Mesodermal cell (in vitro differentiated cells): ENCODE results near the gene PDZRN3.

Experiments used
- H3K27ac ChIP-seq: 2 replicates; pipeline ENCODE4 v1.7.0; 2013; ENCODE audit warnings: mild to moderate bottlenecking, low read depth, low read length, moderate library complexity; ENCODE audit not compliant: severe bottlenecking
- H3K36me3 ChIP-seq: 2 replicates; pipeline ENCODE4 v1.7.1; 2013; ENCODE audit warnings: mild to moderate bottlenecking, low read length, moderate library complexity; ENCODE audit not compliant: control insufficient read depth, insufficient read depth
- H3K4me1 ChIP-seq: one replicate; pipeline ENCODE4 v1.7.1; 2013; ENCODE audit warnings: mild to moderate bottlenecking, low read length; ENCODE audit not compliant: insufficient read depth, control insufficient read depth, poor library complexity, severe bottlenecking
- H3K4me3 ChIP-seq: 2 replicates; pipeline ENCODE4 v1.7.0; 2013; ENCODE audit warnings: low read length, control low read depth, mild to moderate bottlenecking; ENCODE audit not compliant: insufficient read depth, poor library complexity, severe bottlenecking; ENCODE audit errors: extremely low read depth
- H3K9me3 ChIP-seq: 2 replicates; pipeline ENCODE4 v1.7.1; 2013; ENCODE audit warnings: mild to moderate bottlenecking, low read length, moderate library complexity; ENCODE audit not compliant: control insufficient read depth
- WGBS, 2 experiments: methylation state at CpG; one replicate each; pipeline ENCODE4 v1.1.5; 2013; ENCODE audit warnings: missing lambda C conversion rate in 2 of 2; ENCODE audit not compliant: insufficient coverage in 2 of 2; 5-methylcytosine and 5-hydroxymethylcytosine counted together

PDZRN3 gene

DNA sequence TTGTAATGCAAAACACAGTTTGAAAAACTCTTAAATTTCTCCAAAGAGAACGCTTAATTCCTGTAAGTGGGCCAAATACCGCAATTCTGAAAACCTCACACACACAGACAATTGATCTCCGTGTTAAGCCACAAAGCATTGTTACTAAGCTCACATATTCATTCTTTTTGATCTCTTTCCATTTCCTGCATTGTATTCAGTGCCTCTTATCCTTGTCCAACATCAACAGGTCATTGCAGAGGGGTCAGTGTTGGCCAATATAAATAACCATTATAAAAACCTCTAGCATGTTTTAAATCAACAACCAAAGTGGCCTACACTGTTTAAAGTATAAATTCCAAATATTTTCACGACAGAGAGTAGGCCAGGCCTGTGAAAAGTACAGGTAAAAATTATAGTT lies 171.1 kb downstream of the PDZRN3 start:
- Histone ChIP-seq H3K4me3 (no peak overlapping the region), H3K4me1 (no peaks in the 10 kb centered on the region), H3K36me3 (no peaks in the 10 kb centered on the region), H3K9me3 (no peaks in the 10 kb centered on the region), H3K27ac (no peak overlapping the region)
- 93 to 94% methylated on average over 3 of the region's 4 CpGs for WGBS, 2 experiments

DNA sequence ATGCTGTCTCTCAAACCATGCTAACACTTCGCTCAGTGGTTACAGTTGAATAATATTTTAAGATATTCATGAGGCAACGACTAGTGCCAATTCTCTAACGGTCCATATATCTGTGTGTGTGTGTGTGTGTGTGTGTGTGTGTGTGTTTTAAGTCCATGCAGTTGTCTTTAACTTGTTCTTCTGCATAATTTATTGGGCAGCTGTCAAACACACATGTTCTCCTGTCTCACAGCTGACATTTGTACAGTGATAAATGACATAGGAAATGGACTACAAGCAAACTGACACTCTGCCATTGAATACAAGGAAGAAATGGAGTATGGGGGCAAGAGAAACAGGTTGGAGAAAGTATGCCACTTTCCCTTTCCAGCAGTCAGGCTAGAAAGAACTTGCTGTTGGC lies 172.0 kb downstream of the PDZRN3 start:
- H3K36me3 ChIP-seq = no peaks in the 10 kb centered on the region
- H3K27ac ChIP-seq = no peak overlapping the region
- WGBS, 2 experiments = 100% methylated on average over 1 of the region's 3 CpGs; no CpG with 5 or more reads in 1 of the 2 experiments
- H3K9me3 ChIP-seq = no peaks in the 10 kb centered on the region
- no peaks in the 10 kb centered on the region for H3K4me1 ChIP-seq
- H3K4me3 ChIP-seq = no peak overlapping the region

DNA sequence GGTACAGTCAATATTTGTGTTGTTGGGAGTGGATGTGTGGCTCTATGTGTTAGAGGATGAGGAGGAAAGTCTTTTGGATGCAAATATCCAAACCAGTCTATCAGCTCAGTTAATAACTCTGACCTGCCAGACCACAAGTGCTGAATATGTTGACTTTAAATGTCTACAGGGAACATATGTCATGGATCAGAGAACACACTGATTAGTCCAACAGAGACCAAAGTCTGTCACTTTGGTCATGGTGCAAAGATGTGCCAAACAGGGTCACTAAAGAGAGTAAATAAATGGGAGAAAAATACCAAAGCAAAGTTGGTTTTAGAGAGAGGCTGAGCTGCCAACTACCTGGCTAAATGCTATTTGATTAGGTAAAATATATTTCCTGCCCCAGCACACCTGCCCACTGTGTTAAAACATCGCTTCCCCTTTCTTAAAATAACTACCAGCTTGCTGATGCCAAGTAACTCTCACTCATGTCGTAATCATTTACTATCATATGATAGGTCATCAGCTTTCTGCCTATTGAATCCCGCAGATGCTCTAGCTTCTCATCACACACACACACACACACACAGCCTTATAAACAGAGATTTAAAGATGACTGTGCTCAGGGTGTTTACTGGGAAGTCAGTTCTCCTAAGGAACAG lies 173.3 kb downstream of the PDZRN3 start:
- Histone ChIP-seq H3K4me3 (no peak overlapping the region), H3K27ac (no peak overlapping the region), H3K36me3 (no peaks in the 10 kb centered on the region), H3K9me3 (no peaks in the 10 kb centered on the region), H3K4me1 (no peaks in the 10 kb centered on the region)
- 77 to 100% methylated on average over 2 of the region's 3 CpGs for WGBS, 2 experiments

DNA sequence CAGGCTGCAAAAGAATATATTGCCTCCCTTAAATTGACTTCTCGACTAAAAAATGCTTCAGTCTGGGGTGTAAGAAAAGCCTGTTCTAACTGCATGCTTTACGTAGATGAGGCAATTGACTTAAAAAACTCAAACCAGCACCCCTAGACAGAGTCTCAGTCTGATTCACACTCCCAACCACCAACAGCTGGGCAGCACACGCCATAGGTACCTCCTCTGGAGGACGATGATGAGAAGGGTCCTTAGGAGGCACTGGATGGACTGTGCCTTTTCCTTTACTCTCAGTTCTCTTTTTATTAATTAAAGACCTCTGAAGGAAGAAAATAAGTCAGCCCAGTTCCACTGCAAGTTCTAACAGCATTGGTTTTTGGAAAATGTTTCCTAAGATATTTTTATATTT lies 175.0 kb downstream of the PDZRN3 start:
- 100% methylated on average over 2 of the region's 4 CpGs; no CpG with 5 or more reads in 1 of the 2 experiments for WGBS, 2 experiments
- Histone ChIP-seq H3K36me3 (no peaks in the 10 kb centered on the region), H3K27ac (no peak overlapping the region), H3K4me1 (no peaks in the 10 kb centered on the region), H3K4me3 (no peak overlapping the region), H3K9me3 (no peaks in the 10 kb centered on the region)

DNA sequence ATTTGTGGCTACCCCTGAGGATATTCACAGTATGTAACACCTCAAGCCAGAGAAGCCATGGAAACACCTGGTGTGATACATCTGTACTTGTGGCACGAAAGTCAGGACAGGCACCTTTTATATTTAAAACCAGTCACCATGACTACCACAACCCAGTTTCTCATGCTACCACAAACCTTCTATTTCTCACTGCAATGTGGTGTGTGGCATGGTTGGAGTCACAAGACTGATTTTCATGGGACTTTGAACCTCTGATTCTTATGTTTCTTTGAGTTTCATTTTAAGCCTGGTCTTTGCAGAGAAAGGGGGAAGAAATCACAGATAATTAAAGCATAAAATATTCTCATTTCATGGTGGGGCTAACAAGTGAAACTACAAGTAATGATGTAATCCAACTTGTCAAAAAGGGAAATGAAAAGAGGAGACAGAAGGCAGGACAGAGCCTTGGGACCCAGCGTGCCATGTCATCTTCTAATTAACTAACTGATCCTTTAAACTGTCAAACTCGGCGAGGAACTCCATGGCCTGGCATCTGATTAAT lies 175.9 kb downstream of the PDZRN3 start:
- 85 to 100% methylated on average over 3 to 4 of the region's 4 CpGs for WGBS, 2 experiments
- H3K4me3 ChIP-seq = no peak overlapping the region

DNA sequence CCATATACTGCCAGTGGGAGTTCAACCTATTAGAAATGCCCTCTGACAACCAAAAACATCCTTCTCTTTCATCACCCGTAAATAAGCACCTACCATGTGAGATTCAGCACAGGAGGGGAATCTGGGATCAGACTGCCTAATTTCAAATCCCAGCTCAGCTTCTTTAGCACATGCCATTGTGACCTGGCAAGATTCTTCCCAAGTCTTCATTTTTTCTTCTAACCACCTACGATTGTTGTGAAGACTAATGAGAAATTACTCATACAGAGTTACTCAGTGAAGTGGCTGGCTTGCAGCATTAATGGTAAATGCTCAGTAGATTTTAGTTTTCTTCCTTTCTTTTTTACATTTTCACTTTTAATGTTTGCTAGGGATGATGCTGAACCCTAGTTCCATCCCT lies 176.7 kb downstream of the PDZRN3 start:
- Histone ChIP-seq H3K4me3 (no peak overlapping the region), H3K27ac (no peak overlapping the region), H3K9me3 (no peaks in the 10 kb centered on the region), H3K36me3 (no peaks in the 10 kb centered on the region), H3K4me1 (no peaks in the 10 kb centered on the region)
- 93% methylated on average over 2 of the region's 2 CpGs; no CpG with 5 or more reads in 1 of the 2 experiments for WGBS, 2 experiments

More for the DNA sequence above, 175.9 kb downstream of the PDZRN3 start:
- no peaks in the 10 kb centered on the region for H3K4me1 ChIP-seq
- no peak overlapping the region for H3K27ac ChIP-seq
- no peaks in the 10 kb centered on the region for H3K9me3 ChIP-seq
- H3K36me3 ChIP-seq = no peaks in the 10 kb centered on the region

DNA sequence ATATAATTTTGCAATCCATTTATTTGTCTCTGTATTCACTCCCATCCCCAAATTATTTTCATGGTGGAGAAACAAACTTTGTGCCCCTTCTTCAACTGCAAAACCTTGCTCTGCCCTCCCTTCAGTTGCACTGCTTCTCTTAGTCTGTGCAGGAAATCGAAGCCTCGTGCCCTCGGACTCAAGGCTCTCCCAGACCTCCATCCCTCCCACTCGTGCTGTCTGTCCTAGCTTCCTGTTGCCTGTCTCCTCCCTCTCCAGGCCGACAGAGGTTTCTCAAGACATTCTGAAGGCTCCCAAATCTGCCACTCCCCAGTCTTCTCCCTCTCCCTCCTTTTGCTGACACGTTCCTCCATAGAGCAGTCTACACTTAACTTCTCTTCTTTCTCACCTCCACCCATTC lies 177.6 kb downstream of the PDZRN3 start:
- no peak overlapping the region for H3K27ac ChIP-seq
- WGBS, 2 experiments = 81 to 83% methylated on average over 6 of the region's 6 CpGs
- H3K4me1 ChIP-seq = no peaks in the 10 kb centered on the region
- H3K4me3 ChIP-seq = no peak overlapping the region
- no peaks in the 10 kb centered on the region for H3K36me3 ChIP-seq
- no peaks in the 10 kb centered on the region for H3K9me3 ChIP-seq

DNA sequence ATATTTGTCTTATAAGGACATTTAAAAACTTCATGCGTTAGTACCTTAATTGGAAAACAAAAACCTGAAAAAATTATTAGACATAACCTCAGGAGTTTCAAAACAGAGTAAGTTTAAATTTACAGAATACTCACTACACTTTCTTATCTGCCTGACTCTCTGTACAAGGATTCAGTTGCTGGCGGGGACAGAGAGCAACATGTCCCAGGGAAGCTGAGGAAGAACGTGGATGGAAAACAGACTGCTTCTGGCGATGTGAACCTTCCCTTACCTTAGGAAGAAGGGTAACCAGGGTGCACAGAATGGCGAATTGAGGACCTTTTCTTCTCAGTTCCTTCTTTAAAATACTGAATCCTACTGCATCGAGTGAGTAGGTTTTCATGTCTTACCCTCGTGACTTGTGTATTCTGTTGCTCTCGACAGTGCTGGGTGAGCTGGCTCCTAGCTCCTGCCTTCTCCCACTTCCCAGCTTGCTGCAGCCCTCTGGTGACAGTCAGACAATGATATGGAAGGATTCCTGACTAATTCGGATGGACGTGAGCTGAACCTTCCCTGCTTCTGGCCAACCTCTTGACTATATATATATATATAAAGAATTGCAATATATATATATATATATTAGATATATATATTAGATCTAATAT lies 178.2 kb downstream of the PDZRN3 start:
- Histone ChIP-seq H3K4me3 (no peak overlapping the region), H3K27ac (no peak overlapping the region), H3K9me3 (no peaks in the 10 kb centered on the region), H3K4me1 (no peaks in the 10 kb centered on the region), H3K36me3 (no peaks in the 10 kb centered on the region)
- 88 to 91% methylated on average over 8 of the region's 10 CpGs for WGBS, 2 experiments

DNA sequence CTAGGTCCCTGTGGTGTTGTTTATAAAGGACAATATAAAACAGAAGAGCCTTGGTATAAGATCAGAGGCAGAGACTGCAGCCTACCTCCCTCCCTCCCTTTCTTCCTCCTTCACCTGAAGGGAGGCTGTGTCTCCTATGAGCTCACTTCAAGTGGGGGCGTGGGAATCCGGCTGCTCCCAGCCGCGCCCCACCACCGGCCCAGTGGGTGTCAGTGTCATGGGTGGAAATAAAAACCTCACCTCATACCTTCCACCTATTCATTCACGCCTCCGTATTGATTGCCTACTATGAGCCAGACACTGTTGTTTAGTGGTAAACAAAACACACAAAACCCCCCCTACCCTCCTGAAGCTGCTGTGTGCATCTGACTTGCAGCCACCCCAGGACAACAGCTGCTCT lies 181.9 kb downstream of the PDZRN3 start:
- Histone ChIP-seq H3K9me3 (no peaks in the 10 kb centered on the region), H3K27ac (no peak overlapping the region), H3K4me1 (no peaks in the 10 kb centered on the region), H3K4me3 (no peak overlapping the region), H3K36me3 (no peaks in the 10 kb centered on the region)
- 100% methylated on average over 2 of the region's 7 CpGs for WGBS, 2 experiments

DNA sequence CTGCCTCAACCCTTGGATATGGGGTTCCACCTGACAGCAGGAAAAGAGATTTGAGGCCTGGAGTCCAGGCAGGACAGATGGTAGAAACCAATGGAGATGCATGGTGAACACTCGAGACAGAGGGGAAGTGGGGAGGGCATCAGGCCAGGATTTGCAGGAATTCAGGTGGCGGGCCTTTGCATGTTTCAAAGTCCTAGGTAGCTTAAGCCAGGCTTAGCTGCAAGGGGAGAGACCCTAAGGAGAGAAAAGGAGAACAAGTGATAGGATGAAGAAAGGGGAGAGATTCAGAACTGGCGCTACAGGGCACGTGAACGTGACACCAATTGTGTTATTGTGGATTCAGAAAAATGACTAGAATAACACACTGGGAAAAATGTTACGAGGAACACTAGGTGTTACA lies 182.6 kb downstream of the PDZRN3 start:
- Histone ChIP-seq H3K4me1 (no peaks in the 10 kb centered on the region), H3K9me3 (no peaks in the 10 kb centered on the region), H3K4me3 (no peak overlapping the region), H3K27ac (no peak overlapping the region), H3K36me3 (no peaks in the 10 kb centered on the region)
- 92 to 100% methylated on average over 2 to 6 of the region's 6 CpGs for WGBS, 2 experiments

DNA sequence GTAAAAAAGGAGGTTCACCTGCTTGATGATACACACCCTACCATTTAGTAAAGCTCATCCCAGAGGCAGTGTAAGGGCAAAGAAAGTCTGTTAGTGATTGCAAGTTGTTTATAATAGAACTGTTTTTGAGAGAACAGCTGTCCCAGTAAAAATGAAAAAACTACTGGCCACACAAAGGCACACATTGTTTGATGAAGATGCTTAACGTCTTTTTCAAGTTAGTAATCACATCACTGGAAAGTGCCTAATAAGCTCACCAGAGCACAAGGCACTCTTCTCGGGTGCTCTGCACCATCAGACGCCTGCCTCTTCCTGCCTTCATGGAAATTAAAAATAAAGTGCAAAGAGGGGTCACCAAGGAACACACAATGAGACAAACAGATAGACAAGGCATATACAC lies 186.9 kb downstream of the PDZRN3 start:
- H3K4me3 ChIP-seq = no peak overlapping the region
- WGBS, 2 experiments = 88 to 90% methylated on average over 1 to 3 of the region's 3 CpGs
- no peaks in the 10 kb centered on the region for H3K9me3 ChIP-seq
- no peak overlapping the region for H3K27ac ChIP-seq
- no peaks in the 10 kb centered on the region for H3K4me1 ChIP-seq
- no peaks in the 10 kb centered on the region for H3K36me3 ChIP-seq
